Liver (tissue), 9 donors: ENCODE results near the gene MIR17HG. TPM values are rescaled to one million over a fixed set of nuclear protein-coding genes. Genes with fewer than 3 reads are reported as not detected.

ENCODE experiments used
- DNase-seq: peaks from one replicate; pipeline ENCODE4 v3.0.0-alpha.2; 2017; ENCODE audit warnings: low spot score
- H3K27ac ChIP-seq, 2 donors: one replicate each; pipeline ENCODE4 v1.7.0; 2013; ENCODE audit warnings: inconsistent platforms in 2 of 2, low read length in 2 of 2, control low read depth in 1 of 2, low read depth in 1 of 2, mild to moderate bottlenecking in 1 of 2
- H3K27me3 ChIP-seq, 4 donors: one replicate each; pipeline versions ENCODE4 v1.6.1 to v1.7.0; 2013; ENCODE audit warnings: low read length in 3 of 4, inconsistent platforms in 1 of 4, mild to moderate bottlenecking in 1 of 4, moderate library complexity in 1 of 4; ENCODE audit not compliant: control insufficient read depth in 4 of 4, insufficient read depth in 4 of 4
- H3K36me3 ChIP-seq, 4 donors: one replicate each; pipeline versions ENCODE4 v1.6.1 to v1.7.0; 2013; ENCODE audit warnings: low read length in 3 of 4, mild to moderate bottlenecking in 3 of 4, low read depth in 1 of 4, moderate library complexity in 1 of 4; ENCODE audit not compliant: control insufficient read depth in 4 of 4, insufficient read depth in 3 of 4
- H3K4me1 ChIP-seq, 4 donors: one replicate each; pipeline versions ENCODE4 v1.6.1 to v1.7.0; 2013; ENCODE audit warnings: low read length in 3 of 4, mild to moderate bottlenecking in 3 of 4, moderate library complexity in 1 of 4; ENCODE audit not compliant: control insufficient read depth in 4 of 4, insufficient read depth in 4 of 4
- H3K4me3 ChIP-seq, 3 donors: one replicate each; pipeline versions ENCODE4 v1.6.1 to v1.7.0; 2013; ENCODE audit warnings: low read length in 3 of 3, control low read depth in 1 of 3, low read depth in 1 of 3, mild to moderate bottlenecking in 1 of 3
- H3K9ac ChIP-seq, 2 donors: one replicate each; pipeline ENCODE4 v1.7.0; 2013; ENCODE audit warnings: low read length in 2 of 2, mild to moderate bottlenecking in 2 of 2, moderate library complexity in 2 of 2, control low read depth in 1 of 2, low read depth in 1 of 2
- H3K9me3 ChIP-seq, 4 donors: one replicate each; pipeline versions ENCODE4 v1.6.1 to v1.7.0; 2013; ENCODE audit warnings: low read length in 3 of 4; ENCODE audit not compliant: control insufficient read depth in 4 of 4
- FOXA1 ChIP-seq: IDR thresholded peaks from 2 replicates; pipeline ENCODE4 v1.6.1; 2016; ENCODE audit warnings: antibody characterized with exemption
- FOXA2 ChIP-seq: IDR thresholded peaks from 2 replicates; pipeline ENCODE4 v1.6.1; 2016; ENCODE audit warnings: antibody characterized with exemption
- HNF4A ChIP-seq, 2 donors: conservative IDR thresholded peaks; 2 replicates each; pipeline ENCODE4 v1.6.1; 2016; ENCODE audit warnings: antibody characterized with exemption in 2 of 2, mild to moderate bottlenecking in 2 of 2
- HNF4G ChIP-seq: IDR thresholded peaks from 2 replicates; pipeline ENCODE4 v1.6.1; 2016; ENCODE audit warnings: antibody characterized with exemption
- NR2F2 ChIP-seq: IDR thresholded peaks from 2 replicates; pipeline ENCODE4 v1.6.1; 2016; ENCODE audit warnings: antibody characterized with exemption
- RAD21 ChIP-seq, 2 donors: IDR thresholded peaks; 2 replicates each; pipeline ENCODE4 v1.6.1; 2016; ENCODE audit warnings: antibody characterized with exemption in 2 of 2, mild to moderate bottlenecking in 2 of 2
- SP1 ChIP-seq: IDR thresholded peaks from 2 replicates; pipeline ENCODE4 v1.6.1; 2018; ENCODE audit warnings: antibody characterized with exemption, mild to moderate bottlenecking
- TAF1 ChIP-seq: conservative IDR thresholded peaks from 2 replicates; pipeline ENCODE4 v1.6.1; 2016; ENCODE audit warnings: antibody characterized with exemption, mild to moderate bottlenecking
- WGBS: extraction: QIAGEN DNeasy Blood & Tissue Kit; methylation state at CpG from one replicate; pipeline ENCODE4 v1.1.7; 2013; 5-methylcytosine and 5-hydroxymethylcytosine counted together
- polyA plus RNA-seq, 2 donors: library from polyadenylated mRNA; stranded (reverse) in 1 of 2; unstranded in 1 of 2; fragments of 200-250 nt in 1 of 2; fragments of >200 nt in 1 of 2; fragmentation: Nextera tagmentation in 1 of 2; extraction: Ambion mirVana in 1 of 2; gene quantifications; one replicate each; pipeline versions ENCODE4 v1.2.1 to v1.2.3, GENCODE V29; 2013 to 2015
- total RNA-seq, 2 donors: library from RNA; depleted of rRNA; stranded (reverse); fragments of >200 nt; gene quantifications; one replicate each; pipeline ENCODE4 v1.2.3, GENCODE V29; 2014
- TF ChIP-seq, protein P1 (sequence below): IDR thresholded peaks from 2 replicates; pipeline ENCODE4 v1.6.1; 2016; ENCODE audit warnings: antibody characterized with exemption
- TF ChIP-seq, protein P2 (sequence below): IDR thresholded peaks from 2 replicates; pipeline ENCODE4 v1.6.1; 2016; ENCODE audit warnings: antibody characterized with exemption, mild to moderate bottlenecking
- TF ChIP-seq, protein P3 (sequence below): IDR thresholded peaks from 2 replicates; pipeline ENCODE4 v1.6.1; 2016; ENCODE audit warnings: antibody characterized with exemption
- TF ChIP-seq, protein P4 (sequence below): fragments of 150-350 bp; IDR thresholded peaks from 2 replicates; pipeline ENCODE4 v1.5.1; 2017; ENCODE audit warnings: improper control_type of control experiment, low read depth, low read length; ENCODE audit not compliant: missing input control
- donor health status: healthy.
- donor health status: healthy.
- donor health status: healthy.
- donor health status: healthy.
- donor health status: healthy.

MIR17HG gene
- total and polyA plus RNA-seq, 4 donors, result 0.27 to 7.7 (median 4.4) TPM

DNA sequence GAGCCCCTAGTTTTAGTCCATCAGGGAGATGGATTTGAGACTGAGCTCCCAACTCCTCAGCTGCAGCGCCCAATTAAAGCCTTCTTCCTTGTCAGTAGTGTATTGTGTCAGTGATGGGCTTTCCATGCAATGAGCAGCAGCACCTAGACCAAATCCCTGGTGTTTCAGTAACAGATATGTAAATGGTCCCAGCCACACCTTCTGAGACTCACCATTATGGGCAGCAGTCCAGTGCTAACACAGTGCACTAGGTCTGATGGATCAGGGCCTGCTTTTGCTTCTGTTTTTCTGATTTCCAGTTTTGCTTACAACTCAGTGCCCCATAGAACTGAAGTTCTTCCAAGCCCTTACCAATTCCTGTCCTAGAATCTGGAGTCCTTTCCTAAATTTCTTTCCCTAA, 41.8 kb upstream of the MIR17HG start:
- TF ChIP-seq FOXA1 (no peak), SP1 (no peak)
- TF ChIP-seq, protein P1, sequence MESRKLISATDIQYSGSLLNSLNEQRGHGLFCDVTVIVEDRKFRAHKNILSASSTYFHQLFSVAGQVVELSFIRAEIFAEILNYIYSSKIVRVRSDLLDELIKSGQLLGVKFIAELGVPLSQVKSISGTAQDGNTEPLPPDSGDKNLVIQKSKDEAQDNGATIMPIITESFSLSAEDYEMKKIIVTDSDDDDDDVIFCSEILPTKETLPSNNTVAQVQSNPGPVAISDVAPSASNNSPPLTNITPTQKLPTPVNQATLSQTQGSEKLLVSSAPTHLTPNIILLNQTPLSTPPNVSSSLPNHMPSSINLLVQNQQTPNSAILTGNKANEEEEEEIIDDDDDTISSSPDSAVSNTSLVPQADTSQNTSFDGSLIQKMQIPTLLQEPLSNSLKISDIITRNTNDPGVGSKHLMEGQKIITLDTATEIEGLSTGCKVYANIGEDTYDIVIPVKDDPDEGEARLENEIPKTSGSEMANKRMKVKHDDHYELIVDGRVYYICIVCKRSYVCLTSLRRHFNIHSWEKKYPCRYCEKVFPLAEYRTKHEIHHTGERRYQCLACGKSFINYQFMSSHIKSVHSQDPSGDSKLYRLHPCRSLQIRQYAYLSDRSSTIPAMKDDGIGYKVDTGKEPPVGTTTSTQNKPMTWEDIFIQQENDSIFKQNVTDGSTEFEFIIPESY, result no peak
- TF ChIP-seq, protein P2, sequence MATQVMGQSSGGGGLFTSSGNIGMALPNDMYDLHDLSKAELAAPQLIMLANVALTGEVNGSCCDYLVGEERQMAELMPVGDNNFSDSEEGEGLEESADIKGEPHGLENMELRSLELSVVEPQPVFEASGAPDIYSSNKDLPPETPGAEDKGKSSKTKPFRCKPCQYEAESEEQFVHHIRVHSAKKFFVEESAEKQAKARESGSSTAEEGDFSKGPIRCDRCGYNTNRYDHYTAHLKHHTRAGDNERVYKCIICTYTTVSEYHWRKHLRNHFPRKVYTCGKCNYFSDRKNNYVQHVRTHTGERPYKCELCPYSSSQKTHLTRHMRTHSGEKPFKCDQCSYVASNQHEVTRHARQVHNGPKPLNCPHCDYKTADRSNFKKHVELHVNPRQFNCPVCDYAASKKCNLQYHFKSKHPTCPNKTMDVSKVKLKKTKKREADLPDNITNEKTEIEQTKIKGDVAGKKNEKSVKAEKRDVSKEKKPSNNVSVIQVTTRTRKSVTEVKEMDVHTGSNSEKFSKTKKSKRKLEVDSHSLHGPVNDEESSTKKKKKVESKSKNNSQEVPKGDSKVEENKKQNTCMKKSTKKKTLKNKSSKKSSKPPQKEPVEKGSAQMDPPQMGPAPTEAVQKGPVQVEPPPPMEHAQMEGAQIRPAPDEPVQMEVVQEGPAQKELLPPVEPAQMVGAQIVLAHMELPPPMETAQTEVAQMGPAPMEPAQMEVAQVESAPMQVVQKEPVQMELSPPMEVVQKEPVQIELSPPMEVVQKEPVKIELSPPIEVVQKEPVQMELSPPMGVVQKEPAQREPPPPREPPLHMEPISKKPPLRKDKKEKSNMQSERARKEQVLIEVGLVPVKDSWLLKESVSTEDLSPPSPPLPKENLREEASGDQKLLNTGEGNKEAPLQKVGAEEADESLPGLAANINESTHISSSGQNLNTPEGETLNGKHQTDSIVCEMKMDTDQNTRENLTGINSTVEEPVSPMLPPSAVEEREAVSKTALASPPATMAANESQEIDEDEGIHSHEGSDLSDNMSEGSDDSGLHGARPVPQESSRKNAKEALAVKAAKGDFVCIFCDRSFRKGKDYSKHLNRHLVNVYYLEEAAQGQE, result no peak
- H3K36me3 ChIP-seq, result no peaks in the 10 kb centered on the region
- 97% methylated on average over 1 of the region's 1 CpG for WGBS

DNA sequence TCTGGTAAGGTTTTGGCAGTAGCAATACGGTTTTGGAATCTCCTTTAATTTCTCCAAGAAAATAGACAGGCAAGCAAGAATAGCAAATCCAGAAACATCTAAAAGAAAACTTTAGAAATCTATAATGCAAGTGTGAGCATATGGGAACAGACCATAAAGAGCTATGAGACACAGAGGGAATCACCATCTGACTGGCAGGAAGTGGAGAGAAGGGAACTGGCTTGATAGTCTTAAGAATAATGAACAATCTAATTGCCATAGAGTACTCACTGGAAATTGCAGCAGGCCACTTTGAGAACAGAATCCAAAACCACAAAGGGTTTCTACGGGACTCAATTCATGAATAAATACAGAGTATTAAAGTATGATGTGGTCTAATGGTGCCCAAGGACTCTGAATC, 39.6 kb upstream of the MIR17HG start:
- Histone ChIP-seq H3K27me3 (peaks cover 0 to 15% (median 0%) of the 10 kb centered on the region in 4 donors), H3K36me3 (no peaks in the 10 kb centered on the region), H3K9ac (no peak overlapping the region), H3K4me1 (no peaks in the 10 kb centered on the region), H3K9me3 (no peaks in the 10 kb centered on the region), H3K4me3 (no peak overlapping the region), H3K27ac (no peak overlapping the region)
- no peak for DNase-seq
- TF ChIP-seq NR2F2, result no peak
- TF ChIP-seq, protein P3, sequence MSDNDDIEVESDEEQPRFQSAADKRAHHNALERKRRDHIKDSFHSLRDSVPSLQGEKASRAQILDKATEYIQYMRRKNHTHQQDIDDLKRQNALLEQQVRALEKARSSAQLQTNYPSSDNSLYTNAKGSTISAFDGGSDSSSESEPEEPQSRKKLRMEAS, result no peak
- no peak for TF ChIP-seq FOXA2
- TF ChIP-seq, protein P4, sequence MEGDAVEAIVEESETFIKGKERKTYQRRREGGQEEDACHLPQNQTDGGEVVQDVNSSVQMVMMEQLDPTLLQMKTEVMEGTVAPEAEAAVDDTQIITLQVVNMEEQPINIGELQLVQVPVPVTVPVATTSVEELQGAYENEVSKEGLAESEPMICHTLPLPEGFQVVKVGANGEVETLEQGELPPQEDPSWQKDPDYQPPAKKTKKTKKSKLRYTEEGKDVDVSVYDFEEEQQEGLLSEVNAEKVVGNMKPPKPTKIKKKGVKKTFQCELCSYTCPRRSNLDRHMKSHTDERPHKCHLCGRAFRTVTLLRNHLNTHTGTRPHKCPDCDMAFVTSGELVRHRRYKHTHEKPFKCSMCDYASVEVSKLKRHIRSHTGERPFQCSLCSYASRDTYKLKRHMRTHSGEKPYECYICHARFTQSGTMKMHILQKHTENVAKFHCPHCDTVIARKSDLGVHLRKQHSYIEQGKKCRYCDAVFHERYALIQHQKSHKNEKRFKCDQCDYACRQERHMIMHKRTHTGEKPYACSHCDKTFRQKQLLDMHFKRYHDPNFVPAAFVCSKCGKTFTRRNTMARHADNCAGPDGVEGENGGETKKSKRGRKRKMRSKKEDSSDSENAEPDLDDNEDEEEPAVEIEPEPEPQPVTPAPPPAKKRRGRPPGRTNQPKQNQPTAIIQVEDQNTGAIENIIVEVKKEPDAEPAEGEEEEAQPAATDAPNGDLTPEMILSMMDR, result no peak
- TF ChIP-seq HNF4A (conservative IDR thresholded peaks at IDR 0.05), result no peak
- no peak for TF ChIP-seq HNF4G
- no peak for TF ChIP-seq TAF1
- TF ChIP-seq, protein P1, result no peak
- TF ChIP-seq RAD21 (IDR thresholded peaks at IDR 0.05), result no peak
- WGBS, result 78% methylated on average over 2 of the region's 2 CpGs

More for the DNA sequence above, 41.8 kb upstream of the MIR17HG start:
- Histone ChIP-seq H3K4me1 (no peaks in the 10 kb centered on the region), H3K9me3 (no peaks in the 10 kb centered on the region), H3K27ac (no peak overlapping the region), H3K27me3 (peaks cover 0 to 3% (median 0%) of the 10 kb centered on the region in 4 donors), H3K4me3 (no peak overlapping the region), H3K9ac (no peak overlapping the region)
- no peak for DNase-seq
